Measurements from ENCODE around the gene HUS1B. TPM values are rescaled to one million over a fixed set of nuclear protein-coding genes. Genes with fewer than 3 reads are reported as not detected.

HUS1B gene
- total and polyA plus RNA-seq, 2 donors (not counting 3 experiments of a cell fraction or from before 2014, with no cell fraction given): 0.25 to 1.2 TPM

DNA sequence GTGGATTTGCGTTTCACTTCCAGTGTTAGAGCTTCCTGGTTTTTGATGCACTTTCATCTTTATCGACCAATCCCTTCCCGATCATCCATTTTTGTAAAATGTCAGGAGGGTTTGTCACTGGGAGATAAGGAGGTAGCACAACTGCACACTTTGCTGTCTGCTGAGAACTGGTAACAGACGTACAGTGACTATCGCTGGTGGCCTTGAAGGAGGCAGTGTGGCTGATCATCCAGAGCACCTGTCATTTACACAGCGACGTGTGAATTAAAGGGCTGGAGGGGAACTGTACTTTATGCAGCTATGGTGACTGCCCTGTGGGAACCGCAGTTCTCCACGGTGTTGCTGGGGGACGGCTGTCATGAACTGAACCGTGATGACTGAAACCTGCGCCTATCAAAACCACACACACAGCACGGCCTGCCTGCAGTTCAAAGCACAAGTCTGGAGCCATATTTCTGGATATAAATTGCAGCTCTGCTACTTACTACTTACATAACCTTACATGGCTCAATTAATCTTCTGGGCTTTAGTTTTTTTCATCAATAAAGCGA is 50.0 kb downstream of the HUS1B start:
- intact Hi-C loops (cut with micrococcal nuclease): no loop called here
- H4K20me1 ChIP-seq (replicated peaks; ENCODE audit: control insufficient read depth, extremely low read depth, insufficient read depth, low read length): no peaks in the 10 kb centered on the region
- FAIRE-seq: no peak

More for the DNA sequence above, 50.0 kb downstream of the HUS1B start:
- Histone ChIP-seq H3K27ac (ENCODE audit: insufficient read depth, low read depth, low read length) (no peak overlapping the region), H3K36me3 (ENCODE audit: control insufficient read depth in 2 of 2, extremely low read depth in 1 of 2, insufficient read depth in 2 of 2, low read length in 2 of 2) (peaks cover 6 to 7% of the 10 kb centered on the region in 2 experiments), H3K9me1 (replicated peaks; ENCODE audit: control insufficient read depth, extremely low read depth, insufficient read depth, low read length) (no peaks in the 10 kb centered on the region), H3K9me3 (replicated peaks; ENCODE audit: control insufficient read depth, insufficient read depth, low read length) (no peaks in the 10 kb centered on the region), H3K27me3 (ENCODE audit: control insufficient read depth in 2 of 2, insufficient read depth in 2 of 2, low read length in 2 of 2) (no peaks in the 10 kb centered on the region), H3K4me1 (ENCODE audit: control insufficient read depth, extremely low read depth, insufficient read depth, low read length) (peaks cover 7% of the 10 kb centered on the region), H3K9ac (replicated peaks; ENCODE audit: extremely low read depth, insufficient read depth, low read length) (no peak overlapping the region), H2AFZ (ENCODE audit: low read depth, low read length) (no peak overlapping the region), H3K4me2 (ENCODE audit: insufficient read depth, low read length) (no peak overlapping the region), H3K4me3 (replicated peaks in 1 of 3; ENCODE audit: insufficient read depth in 1 of 3, low read depth in 1 of 3, low read length in 3 of 3) (no peak overlapping the region), H3K79me2 (ENCODE audit: control insufficient read depth, insufficient read depth, low read length) (no peaks in the 10 kb centered on the region)
- DNase-seq (ENCODE audit: low read depth, low spot score): no peak
- CTCF ChIA-PET: interaction anchor here (1.1 kb wide), 1 partner anchor 14 kb away, joined by 5 read pairs; no protein-coding TSS in a partner anchor
- dilution Hi-C loops (cut with MboI; ENCODE audit: extremely low pct_ligation_motif_present, low sequenced_read_pairs): no loop called here
- POLR2A ChIA-PET: no interaction called here
- TF ChIP-seq JUN (IDR thresholded peaks at IDR 0.05; ENCODE audit: borderline replicate concordance, insufficient read depth, insufficient read length, low read depth) (no peak), POLR2A (IDR thresholded peaks at IDR 0.05; ENCODE audit: low read depth, low read length) (no peak), FOS (IDR thresholded peaks at IDR 0.05; ENCODE audit: borderline replicate concordance, insufficient read depth, low read length) (no peak), EZH2 (IDR thresholded peaks at IDR 0.05; ENCODE audit: borderline replicate concordance, low read depth, low read length, severe bottlenecking) (no peak), GATA2 (IDR thresholded peaks at IDR 0.05; ENCODE audit: insufficient read depth, insufficient read length, low read depth, low read length) (no peak), POLR2AphosphoS5 (IDR thresholded peaks at IDR 0.05; ENCODE audit: insufficient read depth, low read depth, low read length) (no peak)
- no TSS peak for BruUV-seq (replicated peaks)

Other genes with a start within 250 kb of the HUS1B start
- gene EXOC2, start 36.0 kb upstream of the HUS1B start, total RNA-seq: 30.8 and 39.7 TPM in 2 replicates
- gene EXOC2, start 36.0 kb upstream of the HUS1B start, polyA plus RNA-seq: 17.2 and 18.2 TPM in 2 replicates

All from endothelial cell of umbilical vein (primary cell).